Measurements from ENCODE around the gene FNDC8. TPM values are rescaled to one million over a fixed set of nuclear protein-coding genes. Genes with fewer than 3 reads are reported as not detected.
"Not testable (repeated sequence)": the region's sequence is repeated elsewhere in the genome, so short reads cannot be mapped to it uniquely, and the experiment has no call there.

FNDC8 gene
- total RNA-seq, 2 donors from 2014 or later, result not detected

DNA sequence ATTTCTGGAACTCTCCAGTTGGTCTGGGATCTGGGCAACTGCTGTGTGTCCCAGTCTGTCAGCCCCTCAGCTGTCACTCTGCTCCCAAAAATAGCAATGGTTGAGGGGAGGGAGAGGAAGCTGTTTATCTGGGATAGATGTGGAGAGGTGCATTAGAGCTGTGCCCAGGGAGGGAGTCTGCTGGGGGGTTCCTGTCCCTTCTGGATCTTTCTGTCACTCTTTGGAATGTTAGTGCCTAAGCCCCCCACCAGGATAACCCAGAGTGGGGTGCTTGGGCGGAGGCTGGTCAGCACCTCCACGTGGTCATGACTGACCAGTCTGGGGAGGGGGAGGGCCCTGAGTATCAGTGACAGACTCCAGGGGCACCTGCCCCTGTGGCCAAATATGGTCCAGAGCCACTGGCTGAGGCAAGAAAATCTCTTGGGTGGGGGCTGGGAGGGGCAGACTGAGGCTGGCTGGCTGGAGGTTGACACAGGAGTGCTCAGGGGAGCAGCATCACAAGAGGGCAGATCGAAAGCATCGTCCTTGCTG lies 26.0 kb downstream of the FNDC8 start, which contains the start of gene UNC45B:
Gene UNC45B (plus strand): TSS at position 443 of the 531 bp plus-strand sequence. CDS start 447 bp downstream, outside the sequence.
- H3K36me3 ChIP-seq, result no peaks in the 10 kb centered on the region
- no peak for TF ChIP-seq CTCF (IDR thresholded peaks at IDR 0.05)
- H3K9me3 ChIP-seq, result no peaks in the 10 kb centered on the region
- intact Hi-C loops (cut with DNase I), result no loop called here
- H3K27me3 ChIP-seq, result no peaks in the 10 kb centered on the region
- no peaks in the 10 kb centered on the region for H3K4me1 ChIP-seq
- no peak within 1 kb of the TSS for H3K9ac ChIP-seq (ENCODE audit: low read depth in 2 of 2, low read length in 2 of 2)
- DNase-seq, result no peak
- no peak within 1 kb of the TSS for H3K27ac ChIP-seq
- H3K4me3 ChIP-seq, result no peak within 1 kb of the TSS

GRCh38 chr17:35148144-35148543 lies 26.7 kb downstream of the FNDC8 start:
- H3K4me1 ChIP-seq, result no peaks in the 10 kb centered on the region
- H3K9me3 ChIP-seq, result no peaks in the 10 kb centered on the region
- H3K4me3 ChIP-seq, result no peak overlapping the region
- H3K36me3 ChIP-seq, result no peaks in the 10 kb centered on the region
- DNase-seq, result no peak
- TF ChIP-seq CTCF (IDR thresholded peaks at IDR 0.05), result no peak
- H3K27ac ChIP-seq, result no peak overlapping the region
- intact Hi-C loops (cut with DNase I), result no loop called here
- H3K27me3 ChIP-seq, result no peaks in the 10 kb centered on the region
- H3K9ac ChIP-seq (ENCODE audit: low read depth in 2 of 2, low read length in 2 of 2), result no peak overlapping the region

GRCh38 chr17:35149941-35150340 lies 28.5 kb downstream of the FNDC8 start:
- intact Hi-C loops (cut with DNase I), result no loop called here
- Histone ChIP-seq H3K27me3 (no peaks in the 10 kb centered on the region), H3K27ac (no peak overlapping the region), H3K9me3 (no peaks in the 10 kb centered on the region), H3K36me3 (no peaks in the 10 kb centered on the region), H3K4me1 (no peaks in the 10 kb centered on the region), H3K4me3 (no peak overlapping the region), H3K9ac (ENCODE audit: low read depth in 2 of 2, low read length in 2 of 2) (no peak overlapping the region)
- TF ChIP-seq CTCF (IDR thresholded peaks at IDR 0.05), result no peak
- DNase-seq, result no peak

DNA sequence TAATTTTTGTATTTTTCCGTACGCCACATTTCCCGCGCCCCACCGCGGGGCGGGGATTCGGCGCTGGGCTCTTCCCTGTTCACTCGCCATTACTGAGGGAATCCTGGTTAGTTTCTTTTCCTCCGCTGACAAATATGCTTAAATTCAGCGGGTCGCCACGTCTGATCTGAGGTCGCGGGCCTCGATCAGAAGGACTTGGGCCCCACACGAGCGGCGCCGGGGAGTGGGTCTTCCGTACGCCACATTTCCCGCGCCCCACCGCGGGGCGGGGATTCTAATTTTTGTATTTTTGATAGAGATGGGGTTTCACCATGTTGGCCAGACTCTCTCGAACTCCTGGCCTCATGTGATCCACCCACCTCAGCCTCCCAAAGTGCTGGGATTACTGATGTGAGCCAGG lies 29.7 kb downstream of the FNDC8 start:
- H3K4me3 ChIP-seq; H3K27me3 ChIP-seq; H3K4me1 ChIP-seq; H3K36me3 ChIP-seq; DNase-seq; H3K9ac ChIP-seq (ENCODE audit: low read depth in 2 of 2, low read length in 2 of 2); H3K9me3 ChIP-seq; H3K27ac ChIP-seq; intact Hi-C loops (cut with DNase I): not testable (repeated sequence)

DNA sequence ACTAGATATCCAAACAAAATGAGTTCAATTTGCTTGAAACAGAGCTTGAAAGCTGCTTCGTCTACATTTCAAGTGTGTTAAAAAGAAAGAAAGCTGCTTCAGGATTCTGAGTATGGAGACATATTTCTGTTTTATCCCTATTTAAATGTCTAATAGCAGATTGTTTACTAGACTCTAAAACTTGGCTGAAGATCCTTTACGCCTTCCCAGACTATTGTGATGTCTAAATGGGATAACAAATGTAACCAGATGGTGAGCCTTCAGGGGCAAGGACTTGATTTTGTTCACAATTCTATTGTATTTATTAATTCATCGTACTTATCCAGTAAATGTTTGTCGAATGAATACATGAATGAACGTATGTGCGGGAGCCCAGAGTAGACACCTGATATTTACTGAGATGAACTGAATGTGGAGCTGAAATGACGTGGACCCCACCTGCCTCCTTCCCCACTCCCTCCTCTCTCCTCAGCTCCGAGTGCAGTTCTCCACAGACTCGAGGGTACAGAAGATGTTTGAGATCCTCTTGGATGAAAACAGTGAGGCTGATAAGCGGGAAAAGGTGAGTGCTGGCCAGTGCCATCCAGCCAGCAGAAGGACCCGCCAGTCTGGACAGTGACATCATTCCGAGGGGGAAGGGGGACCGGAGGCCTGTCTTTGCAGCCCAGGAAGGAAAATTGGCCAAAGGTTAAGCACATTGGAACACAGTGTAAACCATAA lies 31.2 kb downstream of the FNDC8 start:
- Histone ChIP-seq H3K36me3 (no peaks in the 10 kb centered on the region), H3K9ac (ENCODE audit: low read depth in 2 of 2, low read length in 2 of 2) (no peak overlapping the region), H3K9me3 (no peaks in the 10 kb centered on the region), H3K4me1 (no peaks in the 10 kb centered on the region), H3K4me3 (no peak overlapping the region), H3K27me3 (no peaks in the 10 kb centered on the region), H3K27ac (no peak overlapping the region)
- intact Hi-C loops (cut with DNase I), result no loop called here
- no peak for TF ChIP-seq CTCF (IDR thresholded peaks at IDR 0.05)
- DNase-seq, result no peak

Data from colonic mucosa (tissue), 4 donors.